WTC11 (cell line): ENCODE data around the gene CROCC2. TPM values are rescaled to one million over a fixed set of nuclear protein-coding genes. Genes with fewer than 3 reads are reported as not detected.

Experiments
- ATAC-seq: fragments of 200-7000 bp; cut with Tn5 transposase; 2 replicates; pipeline ENCODE4 v1.10.0; 2021; ENCODE audit warnings: mild to moderate bottlenecking, moderate library complexity
- CTCF ChIA-PET: fragments of 300-600 bp; sonication (Branson Sonifier 250); formaldehyde crosslinking; loops from one replicate; lab custom pipeline; 2021; ENCODE audit warnings: antibody characterized with exemption; lab: Charles Lee
- POLR2A ChIA-PET: fragments of 350-600 bp; sonication (Branson Sonifier 250); formaldehyde crosslinking; loops from one replicate; lab custom pipeline; 2021; ENCODE audit warnings: antibody characterized with exemption; lab: Charles Lee
- DNase-seq: peaks from one replicate; pipeline ENCODE4 v3.0.0; 2021; ENCODE audit warnings: low spot score
- H3K27ac Mint-ChIP-seq: 2 replicates; pipeline ENCODE4 v1.8.0; 2021; ENCODE audit warnings: mixed read lengths
- H3K27me3 Mint-ChIP-seq: 2 replicates; pipeline ENCODE4 v1.8.0; 2021; ENCODE audit warnings: low read depth, mild to moderate bottlenecking, moderate library complexity, mixed read lengths
- H3K36me3 Mint-ChIP-seq: 2 replicates; pipeline ENCODE4 v1.8.0; 2021; ENCODE audit warnings: mixed read lengths
- H3K4me1 Mint-ChIP-seq: 2 replicates; pipeline ENCODE4 v1.8.0; 2022; ENCODE audit warnings: mixed read lengths
- H3K4me3 Mint-ChIP-seq: 2 replicates; pipeline ENCODE4 v1.8.0; 2021; ENCODE audit warnings: mild to moderate bottlenecking, moderate library complexity, mixed read lengths
- H3K9me3 Mint-ChIP-seq: 2 replicates; pipeline ENCODE4 v1.8.0; 2021; ENCODE audit warnings: mixed read lengths
- AR ChIP-seq: fragments of 250-450 bp; sonication (Bioruptor Pico); IDR thresholded peaks from 2 replicates; pipeline ENCODE4 v1.9.0; 2021; ENCODE audit warnings: mild to moderate bottlenecking
- CREB1 ChIP-seq: sonication (generic); formaldehyde crosslinking; IDR thresholded peaks from 2 replicates; pipeline ENCODE4 v1.8.0; 2023; ENCODE audit warnings: mild to moderate bottlenecking, missing genetic modification reagents
- ELF4 ChIP-seq: sonication (generic); formaldehyde crosslinking; IDR thresholded peaks from 2 replicates; pipeline ENCODE4 v1.8.1; 2022; ENCODE audit warnings: low read depth, mild to moderate bottlenecking, moderate library complexity, missing genetic modification reagents
- ESRRA ChIP-seq: sonication (generic); formaldehyde crosslinking; IDR thresholded peaks from 2 replicates; pipeline ENCODE4 v1.8.1; 2022; ENCODE audit warnings: mild to moderate bottlenecking, missing genetic modification reagents, borderline replicate concordance
- GABPB1 ChIP-seq: sonication (generic); formaldehyde crosslinking; IDR thresholded peaks from 2 replicates; pipeline ENCODE4 v1.8.1; 2023; ENCODE audit warnings: mild to moderate bottlenecking, missing genetic modification reagents
- GTF2I ChIP-seq: fragments of 250-450 bp; sonication (Bioruptor Pico); conservative IDR thresholded peaks from 2 replicates; pipeline ENCODE4 v1.4.0; 2021; ENCODE audit warnings: mild to moderate bottlenecking
- MLX ChIP-seq: sonication (generic); formaldehyde crosslinking; IDR thresholded peaks from 2 replicates; pipeline ENCODE4 v1.8.1; 2023; ENCODE audit warnings: mild to moderate bottlenecking, missing genetic modification reagents, moderate library complexity
- MXD4 ChIP-seq: fragments of 250-450 bp; sonication (Bioruptor Pico); IDR thresholded peaks from 2 replicates; pipeline ENCODE4 v1.8.0; 2021; ENCODE audit warnings: mild to moderate bottlenecking, moderate library complexity, borderline replicate concordance
- SMAD4 ChIP-seq: sonication (generic); formaldehyde crosslinking; IDR thresholded peaks from 2 replicates; pipeline ENCODE4 v1.8.0; 2022; ENCODE audit warnings: mild to moderate bottlenecking, missing genetic modification reagents
- TP53 ChIP-seq: sonication (generic); formaldehyde crosslinking; IDR thresholded peaks from 2 replicates; pipeline ENCODE4 v1.8.1; 2023; ENCODE audit warnings: mild to moderate bottlenecking, missing genetic modification reagents
- ZNF232 ChIP-seq: sonication (generic); formaldehyde crosslinking; IDR thresholded peaks from 2 replicates; pipeline ENCODE4 v1.8.0; 2022; ENCODE audit warnings: mild to moderate bottlenecking, missing genetic modification reagents
- total RNA-seq: library from RNA; stranded (reverse); gene quantifications from 3 replicates; pipeline ENCODE4 v1.2.3, GENCODE V29; 2021
- TF ChIP-seq, protein P1 (sequence below): fragments of 250-450 bp; sonication (Bioruptor Pico); IDR thresholded peaks from 2 replicates; pipeline ENCODE4 v1.9.0; 2021; ENCODE audit warnings: mild to moderate bottlenecking, borderline replicate concordance
- TF ChIP-seq, protein P2 (sequence below): sonication (generic); formaldehyde crosslinking; IDR thresholded peaks from 2 replicates; pipeline ENCODE4 v1.8.0; 2022; ENCODE audit warnings: mild to moderate bottlenecking, missing genetic modification reagents
- TF ChIP-seq, protein P3 (sequence below): sonication (generic); formaldehyde crosslinking; IDR thresholded peaks from 2 replicates; pipeline ENCODE4 v1.8.1; 2023; ENCODE audit warnings: mild to moderate bottlenecking, moderate library complexity, missing genetic modification reagents
- TF ChIP-seq, protein P4 (sequence below): fragments of 250-450 bp; sonication (Bioruptor Pico); conservative IDR thresholded peaks from 2 replicates; pipeline ENCODE4 v1.9.0; 2021; ENCODE audit warnings: mild to moderate bottlenecking
- TF ChIP-seq, protein P5 (sequence below): sonication (generic); formaldehyde crosslinking; IDR thresholded peaks from 2 replicates; pipeline ENCODE4 v1.8.0; 2022; ENCODE audit warnings: missing genetic modification reagents

The CROCC2 gene
- total RNA-seq, 1 experiment from 2014 or later = not detected

DNA sequence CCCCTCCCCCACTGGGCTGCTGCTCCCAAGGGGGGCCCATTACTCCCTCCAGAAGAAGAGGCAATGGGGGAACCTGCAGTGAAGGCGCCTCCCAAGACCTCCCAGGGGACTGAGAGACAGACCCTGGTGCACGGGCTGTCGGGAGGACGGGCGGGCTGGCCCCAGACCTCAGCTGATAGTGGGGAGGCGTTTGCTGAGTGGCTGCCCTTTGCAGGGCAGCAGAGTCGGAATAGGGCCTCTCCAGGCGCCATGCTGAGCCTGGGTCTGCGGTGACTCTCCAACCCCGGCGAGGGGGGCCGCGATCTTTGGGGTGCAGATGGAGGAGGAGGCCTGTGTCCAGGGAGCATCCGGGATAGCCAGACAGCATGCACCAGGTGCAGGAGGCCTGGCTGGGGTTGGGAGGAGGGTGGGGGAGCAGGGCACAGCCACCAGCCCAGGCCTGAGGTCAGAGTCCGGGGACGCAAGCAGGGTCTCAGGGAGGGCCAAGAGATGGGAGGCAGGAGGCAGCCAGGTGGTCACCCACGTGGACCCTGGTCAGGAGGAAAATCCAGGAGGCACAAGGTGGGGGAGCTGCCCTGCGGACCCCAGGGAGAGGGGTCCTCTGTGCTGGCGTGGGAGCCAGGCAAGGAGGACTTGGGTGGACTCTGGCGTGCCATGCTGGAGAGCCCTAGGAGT, 11.0 kb downstream of the CROCC2 start (continued):
- TF ChIP-seq, protein P1, sequence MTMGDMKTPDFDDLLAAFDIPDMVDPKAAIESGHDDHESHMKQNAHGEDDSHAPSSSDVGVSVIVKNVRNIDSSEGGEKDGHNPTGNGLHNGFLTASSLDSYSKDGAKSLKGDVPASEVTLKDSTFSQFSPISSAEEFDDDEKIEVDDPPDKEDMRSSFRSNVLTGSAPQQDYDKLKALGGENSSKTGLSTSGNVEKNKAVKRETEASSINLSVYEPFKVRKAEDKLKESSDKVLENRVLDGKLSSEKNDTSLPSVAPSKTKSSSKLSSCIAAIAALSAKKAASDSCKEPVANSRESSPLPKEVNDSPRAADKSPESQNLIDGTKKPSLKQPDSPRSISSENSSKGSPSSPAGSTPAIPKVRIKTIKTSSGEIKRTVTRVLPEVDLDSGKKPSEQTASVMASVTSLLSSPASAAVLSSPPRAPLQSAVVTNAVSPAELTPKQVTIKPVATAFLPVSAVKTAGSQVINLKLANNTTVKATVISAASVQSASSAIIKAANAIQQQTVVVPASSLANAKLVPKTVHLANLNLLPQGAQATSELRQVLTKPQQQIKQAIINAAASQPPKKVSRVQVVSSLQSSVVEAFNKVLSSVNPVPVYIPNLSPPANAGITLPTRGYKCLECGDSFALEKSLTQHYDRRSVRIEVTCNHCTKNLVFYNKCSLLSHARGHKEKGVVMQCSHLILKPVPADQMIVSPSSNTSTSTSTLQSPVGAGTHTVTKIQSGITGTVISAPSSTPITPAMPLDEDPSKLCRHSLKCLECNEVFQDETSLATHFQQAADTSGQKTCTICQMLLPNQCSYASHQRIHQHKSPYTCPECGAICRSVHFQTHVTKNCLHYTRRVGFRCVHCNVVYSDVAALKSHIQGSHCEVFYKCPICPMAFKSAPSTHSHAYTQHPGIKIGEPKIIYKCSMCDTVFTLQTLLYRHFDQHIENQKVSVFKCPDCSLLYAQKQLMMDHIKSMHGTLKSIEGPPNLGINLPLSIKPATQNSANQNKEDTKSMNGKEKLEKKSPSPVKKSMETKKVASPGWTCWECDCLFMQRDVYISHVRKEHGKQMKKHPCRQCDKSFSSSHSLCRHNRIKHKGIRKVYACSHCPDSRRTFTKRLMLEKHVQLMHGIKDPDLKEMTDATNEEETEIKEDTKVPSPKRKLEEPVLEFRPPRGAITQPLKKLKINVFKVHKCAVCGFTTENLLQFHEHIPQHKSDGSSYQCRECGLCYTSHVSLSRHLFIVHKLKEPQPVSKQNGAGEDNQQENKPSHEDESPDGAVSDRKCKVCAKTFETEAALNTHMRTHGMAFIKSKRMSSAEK (CRISPR knock-in tag) = no peak
- no peak for TF ChIP-seq GABPB1
- no peak for TF ChIP-seq TP53 (CRISPR knock-in tag)
- TF ChIP-seq, protein P2, sequence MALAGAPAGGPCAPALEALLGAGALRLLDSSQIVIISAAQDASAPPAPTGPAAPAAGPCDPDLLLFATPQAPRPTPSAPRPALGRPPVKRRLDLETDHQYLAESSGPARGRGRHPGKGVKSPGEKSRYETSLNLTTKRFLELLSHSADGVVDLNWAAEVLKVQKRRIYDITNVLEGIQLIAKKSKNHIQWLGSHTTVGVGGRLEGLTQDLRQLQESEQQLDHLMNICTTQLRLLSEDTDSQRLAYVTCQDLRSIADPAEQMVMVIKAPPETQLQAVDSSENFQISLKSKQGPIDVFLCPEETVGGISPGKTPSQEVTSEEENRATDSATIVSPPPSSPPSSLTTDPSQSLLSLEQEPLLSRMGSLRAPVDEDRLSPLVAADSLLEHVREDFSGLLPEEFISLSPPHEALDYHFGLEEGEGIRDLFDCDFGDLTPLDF (CRISPR knock-in tag) = no peak
- TF ChIP-seq ELF4 (CRISPR knock-in tag) = no peak
- no peak for TF ChIP-seq MLX
- no peak for TF ChIP-seq ESRRA (CRISPR knock-in tag)
- no peak for TF ChIP-seq ZNF232 (CRISPR knock-in tag)
- no peak for TF ChIP-seq GTF2I (CRISPR knock-in tag)
- TF ChIP-seq, all 79 proteins: peak for 0

DNA sequence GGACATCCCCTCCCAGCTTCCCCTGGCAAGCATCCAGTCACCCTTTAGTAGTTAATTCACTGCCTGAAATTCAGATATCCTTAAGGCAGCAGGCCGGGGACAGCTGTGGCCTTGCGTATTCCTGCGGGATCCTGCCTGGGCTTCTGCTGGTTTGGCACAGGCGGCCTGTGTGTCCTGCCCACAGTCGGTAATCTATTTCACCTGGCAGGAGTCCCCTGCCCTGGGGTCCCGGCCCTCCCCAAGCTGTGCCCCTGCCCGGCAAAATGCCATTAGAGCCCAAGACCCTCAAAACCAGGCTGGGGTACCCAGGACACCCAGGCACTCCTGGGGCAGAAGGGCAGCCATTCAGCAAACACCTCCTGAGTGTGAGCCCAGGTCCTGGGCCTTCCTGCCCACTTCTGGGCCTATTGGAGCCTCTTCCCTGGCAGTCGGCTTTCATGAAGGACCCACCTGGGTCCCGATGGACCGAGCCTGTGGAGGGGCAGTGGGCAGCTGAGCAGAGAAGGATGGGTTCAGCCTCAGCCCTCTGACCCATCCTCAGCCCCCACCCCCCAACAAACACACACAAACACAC, 11.6 kb downstream of the CROCC2 start:
- Mint-ChIP-seq H3K4me3 (no peak overlapping the region), H3K4me1 (no peaks in the 10 kb centered on the region), H3K36me3 (no peaks in the 10 kb centered on the region), H3K27me3 (peaks cover 6% of the 10 kb centered on the region), H3K9me3 (no peaks in the 10 kb centered on the region), H3K27ac (no peak overlapping the region)
- ChIA-PET CTCF (interaction anchor here (0.6 to 2.0 kb wide), 3 partner anchors 66 to 67 kb away, joined by 3 to 13 read pairs (median 9); no protein-coding TSS in a partner anchor), POLR2A (no interaction called here)
- ATAC-seq = no peak
- DNase-seq = peak; percentile 11
- TF ChIP-seq MXD4 (CRISPR knock-in tag) (no peak), ZNF232 (CRISPR knock-in tag) (no peak), AR (CRISPR knock-in tag) (no peak), CREB1 (CRISPR knock-in tag) (no peak), SMAD4 (no peak)
- TF ChIP-seq, protein P3, sequence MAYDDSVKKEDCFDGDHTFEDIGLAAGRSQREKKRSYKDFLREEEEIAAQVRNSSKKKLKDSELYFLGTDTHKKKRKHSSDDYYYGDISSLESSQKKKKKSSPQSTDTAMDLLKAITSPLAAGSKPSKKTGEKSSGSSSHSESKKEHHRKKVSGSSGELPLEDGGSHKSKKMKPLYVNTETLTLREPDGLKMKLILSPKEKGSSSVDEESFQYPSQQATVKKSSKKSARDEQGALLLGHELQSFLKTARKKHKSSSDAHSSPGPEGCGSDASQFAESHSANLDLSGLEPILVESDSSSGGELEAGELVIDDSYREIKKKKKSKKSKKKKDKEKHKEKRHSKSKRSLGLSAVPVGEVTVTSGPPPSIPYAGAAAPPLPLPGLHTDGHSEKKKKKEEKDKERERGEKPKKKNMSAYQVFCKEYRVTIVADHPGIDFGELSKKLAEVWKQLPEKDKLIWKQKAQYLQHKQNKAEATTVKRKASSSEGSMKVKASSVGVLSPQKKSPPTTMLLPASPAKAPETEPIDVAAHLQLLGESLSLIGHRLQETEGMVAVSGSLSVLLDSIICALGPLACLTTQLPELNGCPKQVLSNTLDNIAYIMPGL (CRISPR knock-in tag) = no peak
- TF ChIP-seq, protein P4, sequence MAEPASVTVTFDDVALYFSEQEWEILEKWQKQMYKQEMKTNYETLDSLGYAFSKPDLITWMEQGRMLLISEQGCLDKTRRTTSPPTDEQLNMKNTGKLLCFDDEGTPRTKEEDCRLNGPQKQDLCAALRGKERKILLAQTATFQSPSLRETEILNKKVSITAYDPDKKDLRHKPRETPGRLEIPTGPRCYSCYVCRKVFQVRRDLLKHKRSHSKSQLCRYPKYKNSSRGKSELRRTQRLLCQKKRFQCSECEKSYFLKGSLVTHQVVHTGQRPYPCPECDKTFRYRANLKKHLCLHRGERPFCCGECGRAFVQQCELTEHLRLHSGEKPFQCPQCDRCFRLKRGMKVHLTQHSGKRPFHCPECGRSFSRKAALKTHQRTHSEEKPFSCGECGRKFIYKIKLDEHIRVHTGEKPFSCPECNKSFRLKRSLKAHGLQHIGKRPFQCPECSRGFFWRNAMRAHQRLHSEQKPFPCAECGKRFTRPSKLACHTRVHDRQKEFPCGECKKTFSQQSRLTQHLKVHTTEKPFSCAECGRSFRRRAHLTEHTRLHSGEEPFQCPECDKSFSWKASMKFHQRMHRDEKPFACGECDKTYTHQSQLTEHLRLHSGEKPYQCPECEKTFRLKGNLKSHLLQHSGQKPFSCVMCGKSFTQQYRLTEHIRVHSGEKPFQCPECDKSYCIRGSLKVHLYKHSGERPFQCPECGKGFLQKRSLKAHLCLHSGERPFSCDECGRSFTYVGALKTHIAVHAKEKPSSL (CRISPR knock-in tag) = no peak
- TF ChIP-seq, protein P5, sequence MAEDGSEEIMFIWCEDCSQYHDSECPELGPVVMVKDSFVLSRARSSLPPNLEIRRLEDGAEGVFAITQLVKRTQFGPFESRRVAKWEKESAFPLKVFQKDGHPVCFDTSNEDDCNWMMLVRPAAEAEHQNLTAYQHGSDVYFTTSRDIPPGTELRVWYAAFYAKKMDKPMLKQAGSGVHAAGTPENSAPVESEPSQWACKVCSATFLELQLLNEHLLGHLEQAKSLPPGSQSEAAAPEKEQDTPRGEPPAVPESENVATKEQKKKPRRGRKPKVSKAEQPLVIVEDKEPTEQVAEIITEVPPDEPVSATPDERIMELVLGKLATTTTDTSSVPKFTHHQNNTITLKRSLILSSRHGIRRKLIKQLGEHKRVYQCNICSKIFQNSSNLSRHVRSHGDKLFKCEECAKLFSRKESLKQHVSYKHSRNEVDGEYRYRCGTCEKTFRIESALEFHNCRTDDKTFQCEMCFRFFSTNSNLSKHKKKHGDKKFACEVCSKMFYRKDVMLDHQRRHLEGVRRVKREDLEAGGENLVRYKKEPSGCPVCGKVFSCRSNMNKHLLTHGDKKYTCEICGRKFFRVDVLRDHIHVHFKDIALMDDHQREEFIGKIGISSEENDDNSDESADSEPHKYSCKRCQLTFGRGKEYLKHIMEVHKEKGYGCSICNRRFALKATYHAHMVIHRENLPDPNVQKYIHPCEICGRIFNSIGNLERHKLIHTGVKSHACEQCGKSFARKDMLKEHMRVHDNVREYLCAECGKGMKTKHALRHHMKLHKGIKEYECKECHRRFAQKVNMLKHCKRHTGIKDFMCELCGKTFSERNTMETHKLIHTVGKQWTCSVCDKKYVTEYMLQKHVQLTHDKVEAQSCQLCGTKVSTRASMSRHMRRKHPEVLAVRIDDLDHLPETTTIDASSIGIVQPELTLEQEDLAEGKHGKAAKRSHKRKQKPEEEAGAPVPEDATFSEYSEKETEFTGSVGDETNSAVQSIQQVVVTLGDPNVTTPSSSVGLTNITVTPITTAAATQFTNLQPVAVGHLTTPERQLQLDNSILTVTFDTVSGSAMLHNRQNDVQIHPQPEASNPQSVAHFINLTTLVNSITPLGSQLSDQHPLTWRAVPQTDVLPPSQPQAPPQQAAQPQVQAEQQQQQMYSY (CRISPR knock-in tag) = no peak
